ENCODE results near the gene PDE3B.
"Not testable (repeated sequence)": the region's sequence is repeated elsewhere in the genome, so short reads cannot be mapped to it uniquely, and the experiment has no call there.

GRCh38 chr11:14743667-14744066 is 100.1 kb downstream of the PDE3B start:
- not testable (repeated sequence) for TF ChIP-seq CTCF (IDR thresholded peaks at IDR 0.05 in 2 of 3, conservative IDR thresholded peaks at IDR 0.05 in 1 of 3; ENCODE audit: borderline replicate concordance in 1 of 3, insufficient read depth in 1 of 3, low read depth in 2 of 3, low read length in 2 of 3); ZNF274 (IDR thresholded peaks at IDR 0.05; ENCODE audit: low read depth, low read length); SP1 (IDR thresholded peaks at IDR 0.05; ENCODE audit: low read depth); POLR2A (IDR thresholded peaks at IDR 0.05; ENCODE audit: borderline replicate concordance, extremely low read depth, insufficient read depth, insufficient read length); EZH2phosphoT487 (IDR thresholded peaks at IDR 0.05; ENCODE audit: borderline replicate concordance); SIN3A (IDR thresholded peaks at IDR 0.05; ENCODE audit: low read depth)
